ENCODE measurements around the gene DPEP2. TPM values are rescaled to one million over a fixed set of nuclear protein-coding genes. Genes with fewer than 3 reads are reported as not detected.

The DPEP2 gene
- total RNA-seq, 3 donors from 2014 or later, result 1.3 to 7.7 (median 2.5) TPM

DNA sequence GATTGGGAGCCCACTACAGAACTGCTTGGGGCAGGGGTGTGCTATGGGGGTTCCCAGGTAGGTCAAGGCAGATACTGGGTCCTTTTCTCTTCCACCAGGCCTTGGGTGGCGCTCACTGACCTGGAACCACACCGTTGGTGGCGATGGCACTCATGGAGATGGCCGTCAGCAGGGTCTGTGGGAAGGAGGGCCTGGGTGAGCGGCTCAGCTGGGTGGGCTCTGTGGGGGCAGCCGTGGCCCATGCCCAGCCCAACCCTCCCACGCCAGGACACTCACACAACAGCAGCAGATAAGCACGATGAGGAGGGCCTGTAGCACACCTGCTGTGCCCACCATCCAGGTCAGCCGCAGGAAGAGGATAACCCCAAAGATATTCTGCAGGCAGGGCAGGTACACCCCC lies 41.7 kb downstream of the DPEP2 start:
- Histone ChIP-seq H3K9me3 (no peaks in the 10 kb centered on the region), H3K4me1 (peaks cover 18 to 19% of the 10 kb centered on the region in 2 donors), H3K27me3 (no peaks in the 10 kb centered on the region), H3K4me3 (no peak overlapping the region), H3K27ac (peak overlapping the region in 1 of 2 donors; percentile 90), H3K36me3 (no peaks in the 10 kb centered on the region)
- TF ChIP-seq POLR2AphosphoS5 (IDR thresholded peaks at IDR 0.05) (no peak), POLR2A (IDR thresholded peaks at IDR 0.05) (no peak)
- TF ChIP-seq, protein P1, sequence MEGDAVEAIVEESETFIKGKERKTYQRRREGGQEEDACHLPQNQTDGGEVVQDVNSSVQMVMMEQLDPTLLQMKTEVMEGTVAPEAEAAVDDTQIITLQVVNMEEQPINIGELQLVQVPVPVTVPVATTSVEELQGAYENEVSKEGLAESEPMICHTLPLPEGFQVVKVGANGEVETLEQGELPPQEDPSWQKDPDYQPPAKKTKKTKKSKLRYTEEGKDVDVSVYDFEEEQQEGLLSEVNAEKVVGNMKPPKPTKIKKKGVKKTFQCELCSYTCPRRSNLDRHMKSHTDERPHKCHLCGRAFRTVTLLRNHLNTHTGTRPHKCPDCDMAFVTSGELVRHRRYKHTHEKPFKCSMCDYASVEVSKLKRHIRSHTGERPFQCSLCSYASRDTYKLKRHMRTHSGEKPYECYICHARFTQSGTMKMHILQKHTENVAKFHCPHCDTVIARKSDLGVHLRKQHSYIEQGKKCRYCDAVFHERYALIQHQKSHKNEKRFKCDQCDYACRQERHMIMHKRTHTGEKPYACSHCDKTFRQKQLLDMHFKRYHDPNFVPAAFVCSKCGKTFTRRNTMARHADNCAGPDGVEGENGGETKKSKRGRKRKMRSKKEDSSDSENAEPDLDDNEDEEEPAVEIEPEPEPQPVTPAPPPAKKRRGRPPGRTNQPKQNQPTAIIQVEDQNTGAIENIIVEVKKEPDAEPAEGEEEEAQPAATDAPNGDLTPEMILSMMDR (IDR thresholded peaks at IDR 0.05), result no peak
- DNase-seq (ENCODE audit: low spot score in 2 of 2), result no peak
- intact Hi-C loops (cut with DNase I; ENCODE audit: low total_unique reads), result no loop called here

DNA sequence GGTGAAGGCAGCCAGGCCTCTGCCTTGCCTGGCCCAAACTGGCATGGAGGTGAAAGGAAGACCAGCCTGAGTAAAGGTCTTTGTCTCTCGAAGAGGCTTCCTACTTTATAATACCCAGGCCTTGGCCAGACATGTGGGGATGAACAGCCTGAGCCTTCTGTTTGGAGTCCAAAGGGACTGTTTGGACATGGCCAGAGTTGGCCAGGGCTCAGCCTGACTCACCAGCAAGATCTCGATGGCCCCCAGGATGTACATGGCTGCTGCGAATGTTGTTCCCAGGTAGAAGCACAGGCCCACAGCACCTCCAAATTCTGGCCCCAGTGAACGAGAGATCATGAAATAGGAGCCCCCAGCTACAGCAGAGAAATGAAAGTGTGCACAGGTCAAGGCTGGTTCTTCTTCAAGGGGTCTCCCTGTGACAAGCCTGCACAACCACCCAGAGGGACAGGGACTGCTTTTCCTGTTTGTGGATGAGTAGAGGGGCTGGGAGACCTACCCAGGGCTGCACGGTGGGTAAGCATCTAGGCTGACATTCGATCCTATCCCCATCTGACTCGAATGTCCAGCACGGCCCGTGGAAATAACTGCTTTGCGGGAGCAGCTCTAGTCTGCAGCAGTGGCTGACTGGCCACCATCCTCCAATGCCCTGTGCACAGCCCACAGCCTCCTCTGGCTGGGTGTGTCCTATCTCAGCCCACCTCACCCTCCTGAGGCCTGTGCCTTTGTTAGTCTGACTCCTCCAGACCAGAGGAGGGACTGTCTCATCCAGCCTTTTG lies 44.7 kb downstream of the DPEP2 start:
- no peaks in the 10 kb centered on the region for H3K9me3 ChIP-seq
- H3K36me3 ChIP-seq, result no peaks in the 10 kb centered on the region
- H3K27ac ChIP-seq, result peak overlapping the region in 1 of 2 donors; percentile 19
- H3K27me3 ChIP-seq, result no peaks in the 10 kb centered on the region
- intact Hi-C loops (cut with DNase I; ENCODE audit: low total_unique reads), result no loop called here
- no peak overlapping the region for H3K4me3 ChIP-seq
- no peak for DNase-seq (ENCODE audit: low spot score in 2 of 2)
- H3K4me1 ChIP-seq, result peaks cover 0 to 3% of the 10 kb centered on the region in 2 donors
- TF ChIP-seq POLR2A (IDR thresholded peaks at IDR 0.05) (no peak), POLR2AphosphoS5 (IDR thresholded peaks at IDR 0.05) (no peak)
- TF ChIP-seq, protein P1 (IDR thresholded peaks at IDR 0.05), result no peak

- Histone ChIP-seq H3K4me1 (no peaks in the 10 kb centered on the region), H3K36me3 (no peaks in the 10 kb centered on the region), H3K9me3 (no peaks in the 10 kb centered on the region), H3K27me3 (no peaks in the 10 kb centered on the region), H3K4me3 (no peak overlapping the region), H3K27ac (peak overlapping the region in 1 of 2 donors; percentile 19)
- DNase-seq (ENCODE audit: low spot score in 2 of 2), result no peak
- TF ChIP-seq, protein P1 (IDR thresholded peaks at IDR 0.05), result no peak
- TF ChIP-seq POLR2AphosphoS5 (IDR thresholded peaks at IDR 0.05) (no peak), POLR2A (IDR thresholded peaks at IDR 0.05) (no peak)
- intact Hi-C loops (cut with DNase I; ENCODE audit: low total_unique reads), result no loop called here
Measured at GRCh38 chr16:67953641-67954375, 45.5 kb downstream of the DPEP2 start.

GRCh38 chr16:67951485-67951884 lies 47.8 kb downstream of the DPEP2 start:
- H3K36me3 ChIP-seq, result no peaks in the 10 kb centered on the region
- no peaks in the 10 kb centered on the region for H3K9me3 ChIP-seq
- no peak overlapping the region for H3K4me3 ChIP-seq
- TF ChIP-seq POLR2A (IDR thresholded peaks at IDR 0.05) (no peak), POLR2AphosphoS5 (IDR thresholded peaks at IDR 0.05) (no peak)
- TF ChIP-seq, protein P1 (IDR thresholded peaks at IDR 0.05), result no peak
- H3K27ac ChIP-seq, result peak overlapping the region; percentile 17 to 53
- intact Hi-C loops (cut with DNase I; ENCODE audit: low total_unique reads), result no loop called here
- H3K27me3 ChIP-seq, result no peaks in the 10 kb centered on the region
- no peaks in the 10 kb centered on the region for H3K4me1 ChIP-seq
- no peak for DNase-seq (ENCODE audit: low spot score in 2 of 2)

GRCh38 chr16:67950335-67950843 lies 48.9 kb downstream of the DPEP2 start:
- H3K27me3 ChIP-seq, result no peaks in the 10 kb centered on the region
- H3K4me3 ChIP-seq, result no peak overlapping the region
- no peak for DNase-seq (ENCODE audit: low spot score in 2 of 2)
- H3K4me1 ChIP-seq, result no peaks in the 10 kb centered on the region
- H3K9me3 ChIP-seq, result no peaks in the 10 kb centered on the region
- H3K36me3 ChIP-seq, result no peaks in the 10 kb centered on the region
- TF ChIP-seq POLR2A (IDR thresholded peaks at IDR 0.05), result no peak
- TF ChIP-seq POLR2AphosphoS5 (IDR thresholded peaks at IDR 0.05), result no peak
- TF ChIP-seq, protein P1 (IDR thresholded peaks at IDR 0.05), result no peak
- no peak overlapping the region for H3K27ac ChIP-seq
- intact Hi-C loops (cut with DNase I; ENCODE audit: low total_unique reads), result no loop called here

Measured in breast epithelium (tissue), 4 donors.